ENCODE measurements around the gene TSPAN11.

- TF ChIP-seq CTCF (IDR thresholded peaks at IDR 0.05; ENCODE audit: poor library complexity) (no peak), EZH2 (IDR thresholded peaks at IDR 0.05; ENCODE audit: borderline replicate concordance) (no peak)
Observed at GRCh38 chr12:30968211-30968610, 41.7 kb downstream of the TSPAN11 start.

Data from hepatocyte (in vitro differentiated cells).